Uterus (tissue), 4 donors: ENCODE measurements around the gene RNF217. TPM values are rescaled to one million over a fixed set of nuclear protein-coding genes. Genes with fewer than 3 reads are reported as not detected.

Experiments used
- DNase-seq, 2 donors: peaks; one replicate each; pipeline ENCODE4 v3.0.0-alpha.2; 2019 to 2020
- H3K27ac ChIP-seq, 2 donors: fragments of 200-600 bp; sonication (generic); 1 replicate in 1 of 2; 2 replicates in 1 of 2; pipeline ENCODE4 v1.5.1; 2016 to 2018
- H3K27me3 ChIP-seq, 2 donors: fragments of 200-600 bp; sonication (generic); one replicate each; pipeline ENCODE4 v1.5.1; 2018 to 2019; ENCODE audit warnings: control low read depth in 1 of 2
- H3K36me3 ChIP-seq, 2 donors: fragments of 200-600 bp; sonication (generic); one replicate each; pipeline ENCODE4 v1.5.1; 2019; ENCODE audit warnings: control low read depth in 1 of 2
- H3K4me1 ChIP-seq, 2 donors: fragments of 200-600 bp; sonication (generic); one replicate each; pipeline ENCODE4 v1.5.1; 2018 to 2019; ENCODE audit warnings: control low read depth in 1 of 2
- H3K4me3 ChIP-seq, 2 donors: fragments of 200-600 bp; sonication (generic); 1 replicate in 1 of 2; 2 replicates in 1 of 2; pipeline ENCODE4 v1.5.1; 2018 to 2019; ENCODE audit warnings: mild to moderate bottlenecking in 1 of 2
- H3K9me3 ChIP-seq, 2 donors: fragments of 200-600 bp; sonication (generic); one replicate each; pipeline ENCODE4 v1.5.1; 2019; ENCODE audit warnings: control low read depth in 1 of 2
- POLR2A ChIP-seq, 2 donors: fragments of 450-650 bp; IDR thresholded peaks; one replicate each; pipeline ENCODE4 v1.6.1; 2016; ENCODE audit warnings: antibody characterized with exemption in 2 of 2, mild to moderate bottlenecking in 1 of 2, moderate library complexity in 1 of 2
- intact Hi-C: fragments of 100-400 bp; cut with DNase I; formaldehyde crosslinking; loops from one replicate; pipeline ENCODE4 v1.15.1; 2023; ENCODE audit warnings: low total_unique reads
- total RNA-seq, 4 donors: library from RNA; depleted of rRNA in 3 of 4; stranded (reverse); fragments of >200 nt in 3 of 4; gene quantifications; one replicate each; pipeline versions ENCODE4 v1.1.0 to v1.2.4, GENCODE V29; 2014 to 2023
- TF ChIP-seq, protein P1 (sequence below), 4 experiments: fragments of 200-600 bp in 2 of 4; fragments of 450-650 bp in 2 of 4; sonication (generic) in 2 of 4; IDR thresholded peaks; one replicate each; pipeline ENCODE4 v1.5.1; 2016 to 2019; ENCODE audit warnings: antibody characterized with exemption in 4 of 4, mild to moderate bottlenecking in 2 of 4, moderate library complexity in 1 of 4
- donor health status: DM: yes; HTN: yes; CAD: no.

RNF217 gene
- total RNA-seq, 4 donors from 2014 or later: 22.9 to 42.0 (median 29.0) TPM

DNA sequence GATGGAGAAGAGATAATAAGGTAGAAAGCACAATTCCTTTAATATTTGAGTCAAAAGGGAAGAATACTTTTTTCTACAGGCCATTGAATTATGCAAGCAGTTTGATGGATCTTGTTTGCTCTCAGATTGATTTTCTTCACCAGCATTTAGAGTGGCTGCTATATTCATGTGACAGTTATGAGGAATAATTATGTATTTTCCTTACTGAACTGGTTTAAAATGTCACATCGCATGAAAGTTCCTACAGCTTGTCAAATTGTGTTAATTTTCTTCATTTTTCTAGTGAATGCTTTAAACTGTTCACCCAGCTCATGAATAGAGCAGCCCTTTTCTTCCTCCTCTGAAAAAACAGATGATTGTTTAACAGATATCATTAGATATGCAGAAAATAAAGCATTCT lies 153.9 kb downstream of the RNF217 start:
- Histone ChIP-seq H3K36me3 (no peaks in the 10 kb centered on the region), H3K4me3 (no peak overlapping the region), H3K27me3 (no peaks in the 10 kb centered on the region), H3K9me3 (peaks cover 0 to 5% of the 10 kb centered on the region in 2 donors), H3K27ac (no peak overlapping the region), H3K4me1 (no peaks in the 10 kb centered on the region)
- intact Hi-C loops: no loop called here
- DNase-seq: no peak
- TF ChIP-seq, protein P1, sequence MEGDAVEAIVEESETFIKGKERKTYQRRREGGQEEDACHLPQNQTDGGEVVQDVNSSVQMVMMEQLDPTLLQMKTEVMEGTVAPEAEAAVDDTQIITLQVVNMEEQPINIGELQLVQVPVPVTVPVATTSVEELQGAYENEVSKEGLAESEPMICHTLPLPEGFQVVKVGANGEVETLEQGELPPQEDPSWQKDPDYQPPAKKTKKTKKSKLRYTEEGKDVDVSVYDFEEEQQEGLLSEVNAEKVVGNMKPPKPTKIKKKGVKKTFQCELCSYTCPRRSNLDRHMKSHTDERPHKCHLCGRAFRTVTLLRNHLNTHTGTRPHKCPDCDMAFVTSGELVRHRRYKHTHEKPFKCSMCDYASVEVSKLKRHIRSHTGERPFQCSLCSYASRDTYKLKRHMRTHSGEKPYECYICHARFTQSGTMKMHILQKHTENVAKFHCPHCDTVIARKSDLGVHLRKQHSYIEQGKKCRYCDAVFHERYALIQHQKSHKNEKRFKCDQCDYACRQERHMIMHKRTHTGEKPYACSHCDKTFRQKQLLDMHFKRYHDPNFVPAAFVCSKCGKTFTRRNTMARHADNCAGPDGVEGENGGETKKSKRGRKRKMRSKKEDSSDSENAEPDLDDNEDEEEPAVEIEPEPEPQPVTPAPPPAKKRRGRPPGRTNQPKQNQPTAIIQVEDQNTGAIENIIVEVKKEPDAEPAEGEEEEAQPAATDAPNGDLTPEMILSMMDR (IDR thresholded peaks at IDR 0.05): no peak
- no peak for TF ChIP-seq POLR2A (IDR thresholded peaks at IDR 0.05)

DNA sequence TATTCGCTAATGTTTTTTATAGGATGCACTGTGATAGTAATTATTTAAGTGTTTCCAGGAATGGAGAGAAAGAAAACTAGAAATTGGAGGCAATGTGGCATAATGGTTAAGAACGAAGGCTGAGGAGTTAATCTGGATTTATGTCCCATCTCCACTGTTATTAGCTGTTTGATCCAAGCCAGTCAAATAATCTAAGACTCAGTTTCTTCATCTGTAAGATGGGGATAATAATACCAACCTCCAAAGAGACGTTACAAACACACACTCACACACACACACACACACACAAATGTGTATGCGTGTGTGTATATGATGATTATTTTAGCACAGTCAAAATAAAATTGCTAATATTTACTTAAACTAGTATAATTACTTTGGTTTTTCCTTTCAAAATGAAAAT lies 154.5 kb downstream of the RNF217 start:
- Histone ChIP-seq H3K27ac (no peak overlapping the region), H3K9me3 (no peaks in the 10 kb centered on the region), H3K4me3 (no peak overlapping the region), H3K27me3 (no peaks in the 10 kb centered on the region), H3K36me3 (no peaks in the 10 kb centered on the region), H3K4me1 (no peaks in the 10 kb centered on the region)
- no peak for DNase-seq
- intact Hi-C loops: no loop called here
- TF ChIP-seq, protein P1 (IDR thresholded peaks at IDR 0.05): no peak
- no peak for TF ChIP-seq POLR2A (IDR thresholded peaks at IDR 0.05)

DNA sequence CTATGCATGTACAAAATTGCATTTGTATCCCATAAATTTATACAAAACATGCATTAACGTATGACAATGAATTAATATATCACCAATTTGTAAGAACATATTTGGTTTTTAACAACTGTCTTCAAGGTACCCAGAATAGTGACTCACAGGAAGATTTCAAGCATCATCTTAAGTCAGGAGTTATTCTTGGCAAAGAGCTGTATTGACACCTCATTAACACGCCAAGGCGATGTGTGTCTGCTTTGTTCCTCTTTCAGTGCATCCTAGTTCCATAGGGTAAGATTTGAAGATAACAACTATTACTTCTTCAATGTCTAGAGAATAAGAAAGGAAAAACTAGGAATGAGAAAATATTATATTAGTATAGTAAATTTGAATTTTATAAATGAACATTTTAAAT lies 155.6 kb downstream of the RNF217 start:
- Histone ChIP-seq H3K27ac (no peak overlapping the region), H3K36me3 (no peaks in the 10 kb centered on the region), H3K4me3 (no peak overlapping the region), H3K27me3 (no peaks in the 10 kb centered on the region), H3K9me3 (no peaks in the 10 kb centered on the region), H3K4me1 (no peaks in the 10 kb centered on the region)
- no peak for DNase-seq
- intact Hi-C loops: no loop called here
- no peak for TF ChIP-seq POLR2A (IDR thresholded peaks at IDR 0.05)
- TF ChIP-seq, protein P1 (IDR thresholded peaks at IDR 0.05): no peak

DNA sequence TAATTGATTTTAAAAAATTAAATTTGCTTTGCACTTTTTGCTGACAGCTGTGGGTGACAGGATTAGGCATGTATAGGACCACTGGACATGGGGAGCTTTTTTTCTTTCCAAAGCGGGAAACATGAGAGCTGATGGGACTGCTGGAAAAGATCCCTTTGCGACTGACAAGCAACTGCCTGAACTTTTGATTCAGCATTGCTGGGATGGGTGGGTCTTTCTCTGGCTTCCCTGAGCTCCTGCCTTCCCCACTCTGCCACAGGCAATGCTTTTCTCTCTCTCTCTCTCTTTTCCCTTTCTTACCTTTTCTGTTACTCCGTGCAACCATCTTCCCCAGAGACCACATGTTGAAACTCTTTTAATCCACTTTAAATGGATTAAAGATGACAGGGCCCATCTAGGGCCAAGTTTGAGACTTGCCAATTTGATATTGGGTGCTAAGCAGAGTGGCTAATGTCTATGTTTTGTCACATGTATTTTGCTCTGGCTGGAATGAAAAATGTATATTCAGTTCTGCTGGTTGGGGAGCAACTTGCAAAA lies 157.9 kb downstream of the RNF217 start:
- H3K4me3 ChIP-seq: no peak overlapping the region
- H3K4me1 ChIP-seq: no peaks in the 10 kb centered on the region
- no peak for TF ChIP-seq POLR2A (IDR thresholded peaks at IDR 0.05)
- TF ChIP-seq, protein P1 (IDR thresholded peaks at IDR 0.05): no peak
- intact Hi-C loops: no loop called here
- no peaks in the 10 kb centered on the region for H3K27me3 ChIP-seq
- no peak overlapping the region for H3K27ac ChIP-seq
- H3K36me3 ChIP-seq: no peaks in the 10 kb centered on the region
- no peaks in the 10 kb centered on the region for H3K9me3 ChIP-seq
- DNase-seq: no peak

DNA sequence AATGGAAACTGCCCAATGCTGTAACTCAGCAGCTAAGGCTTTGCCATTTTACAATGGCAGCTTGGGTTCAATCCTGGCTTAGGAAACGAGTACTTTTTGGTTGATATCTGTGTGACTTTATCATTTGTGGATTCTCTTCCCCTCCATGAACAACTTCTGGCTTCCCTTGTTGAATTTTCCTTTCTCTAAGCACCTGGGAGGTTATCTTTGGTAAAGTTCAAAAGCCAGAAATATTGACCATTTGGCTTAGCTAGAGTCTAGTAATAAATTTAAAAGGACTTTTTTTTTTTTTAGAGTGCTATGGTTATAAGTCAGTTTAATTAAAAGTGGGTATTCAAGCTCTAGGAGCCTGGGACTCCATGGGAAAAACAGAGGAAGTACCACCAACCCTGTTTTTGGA lies 159.7 kb downstream of the RNF217 start:
- Histone ChIP-seq H3K9me3 (no peaks in the 10 kb centered on the region), H3K4me3 (no peak overlapping the region), H3K27ac (no peak overlapping the region), H3K27me3 (no peaks in the 10 kb centered on the region), H3K4me1 (no peaks in the 10 kb centered on the region), H3K36me3 (no peaks in the 10 kb centered on the region)
- no peak for DNase-seq
- intact Hi-C loops: no loop called here
- no peak for TF ChIP-seq POLR2A (IDR thresholded peaks at IDR 0.05)
- TF ChIP-seq, protein P1 (IDR thresholded peaks at IDR 0.05): no peak
